HG02798 (cell line): ENCODE data around the gene GSG1L.

ENCODE experiments used
- ATAC-seq: cut with Tn5 transposase; IDR thresholded peaks from one replicate; pipeline ENCODE4 v1.9.1; 2021; ENCODE audit warnings: mild to moderate bottlenecking; ENCODE audit not compliant: unreplicated experiment, poor library complexity

Gene GSG1L

DNA sequence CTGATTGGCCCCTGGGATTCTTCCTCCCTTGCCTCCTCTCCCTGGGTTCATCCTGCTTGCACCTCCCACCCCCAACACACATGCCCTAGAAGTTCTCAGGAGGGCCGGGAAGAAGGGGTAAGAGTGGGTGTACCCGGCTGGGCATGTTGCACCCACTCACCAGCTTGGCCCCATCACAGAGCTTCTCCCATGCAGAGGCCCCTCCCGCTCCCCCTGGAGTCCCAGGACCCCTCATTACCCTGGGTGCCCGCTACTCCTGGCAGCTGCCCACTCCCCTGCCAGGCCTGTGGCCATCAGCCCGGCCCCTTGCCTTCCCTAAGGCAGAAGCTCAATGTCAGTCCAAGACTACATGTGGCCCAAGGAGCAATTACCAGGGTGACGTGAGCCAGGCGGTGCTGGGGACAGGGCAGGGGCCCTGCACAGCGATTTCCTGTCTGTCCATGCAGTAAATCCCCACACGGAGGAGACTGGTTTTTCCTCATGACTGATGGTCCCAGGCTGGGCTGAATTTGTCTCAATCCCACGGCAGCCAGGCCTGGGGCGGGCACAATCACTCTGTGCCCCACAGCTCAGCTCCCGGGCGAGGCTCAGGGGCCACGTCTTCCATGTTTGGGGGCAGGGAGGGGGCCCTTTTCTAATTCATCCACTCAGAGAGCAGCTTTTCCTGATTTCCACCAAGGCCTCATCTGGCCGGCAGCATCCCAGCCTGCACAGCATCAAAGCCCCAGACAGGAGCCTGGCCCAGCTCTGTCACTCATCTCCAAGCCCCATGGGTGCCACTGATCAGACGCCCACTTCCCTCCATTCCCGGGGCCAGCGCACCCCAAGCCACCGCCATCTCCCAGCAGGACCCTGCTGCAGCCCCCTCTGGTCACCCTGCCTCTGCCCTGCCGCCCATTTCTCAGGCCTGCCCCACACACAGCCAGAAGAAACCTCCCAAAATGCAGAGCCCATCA is 278.9 kb downstream of the GSG1L start:
- no peak for ATAC-seq

GRCh38 chr16:27781981-27782880 is 281.3 kb downstream of the GSG1L start:
- no peak for ATAC-seq

DNA sequence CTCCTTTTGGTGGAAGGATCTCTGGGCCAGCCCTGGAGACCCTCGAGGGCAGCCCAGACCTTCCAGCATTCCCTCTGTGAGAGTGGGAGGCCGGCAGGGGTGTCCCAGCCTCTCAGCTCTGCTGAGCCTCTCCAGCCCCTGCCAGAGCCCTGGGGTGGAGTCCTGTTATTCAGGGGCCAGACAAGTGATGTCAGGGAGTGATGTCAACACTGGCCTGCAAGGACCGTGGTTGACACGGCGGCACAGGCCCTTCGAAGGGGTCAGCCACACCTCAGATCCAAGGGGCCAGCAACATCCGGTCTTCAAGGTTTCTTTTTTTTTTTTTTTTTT is 282.4 kb downstream of the GSG1L start:
- no peak for ATAC-seq

GRCh38 chr16:27780468-27781194 is 282.9 kb downstream of the GSG1L start:
- ATAC-seq = no peak

GRCh38 chr16:27779641-27780164 is 283.8 kb downstream of the GSG1L start:
- no peak for ATAC-seq

- no peak for ATAC-seq
Observed at GRCh38 chr16:27778926-27779570, 284.5 kb downstream of the GSG1L start.

DNA sequence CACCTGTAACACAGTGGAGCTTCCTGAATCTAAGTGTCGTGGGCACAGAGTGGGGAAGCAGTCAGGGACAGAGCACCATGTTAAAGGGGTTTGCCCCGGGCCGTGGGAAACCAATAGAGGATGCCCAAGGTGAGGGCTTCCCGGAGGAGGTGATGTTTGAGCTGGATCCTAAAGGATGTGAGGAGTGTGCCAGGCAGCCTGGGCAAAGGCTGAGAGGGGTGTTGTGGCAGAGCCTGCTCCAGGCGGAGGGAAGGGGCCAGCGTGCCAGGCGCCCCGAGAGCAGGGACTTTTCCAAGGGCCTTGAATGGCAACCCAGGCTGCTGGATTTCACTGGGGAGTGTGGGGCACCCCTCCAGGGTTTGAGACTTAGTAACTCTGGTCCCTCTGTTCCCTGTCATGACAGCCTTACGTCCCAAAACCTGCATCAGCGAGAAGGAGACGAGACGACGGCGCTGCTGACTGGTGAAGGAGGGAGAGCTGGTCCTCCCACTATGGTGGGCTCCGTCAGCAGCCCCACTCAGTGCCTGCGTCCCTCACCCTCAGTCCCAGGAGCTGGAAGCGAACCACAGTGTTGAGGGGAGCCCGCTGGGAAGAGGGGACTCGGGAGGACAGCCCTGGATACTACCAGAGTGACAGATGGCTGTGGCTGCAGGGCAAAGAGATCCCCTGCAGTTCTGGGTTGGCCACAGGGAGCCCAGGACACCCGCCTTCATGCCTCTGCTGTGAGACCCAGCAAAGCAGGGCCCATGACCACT is 285.2 kb downstream of the GSG1L start:
- ATAC-seq = no peak

DNA sequence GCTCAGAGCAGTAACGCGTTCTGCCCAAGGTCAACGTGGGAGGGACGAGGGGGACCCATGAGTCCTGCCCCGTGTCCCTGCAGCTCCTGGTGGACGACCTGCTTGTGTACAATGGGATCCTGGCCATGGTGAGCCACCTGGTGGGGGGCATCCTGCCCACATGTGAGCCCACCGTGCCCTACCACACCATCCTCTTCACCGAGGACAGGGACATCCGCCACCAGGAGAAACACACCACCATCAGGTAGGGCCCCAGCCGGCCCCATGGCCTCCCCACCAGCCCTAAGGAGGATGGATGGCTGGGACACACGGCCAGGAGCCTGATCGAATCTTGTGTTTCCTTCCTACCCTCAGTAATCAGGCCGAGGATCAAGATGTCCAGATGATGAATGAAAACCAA is 286.0 kb downstream of the GSG1L start:
- no peak for ATAC-seq

- no peak for ATAC-seq
Observed at GRCh38 chr16:27776556-27777225, 286.8 kb downstream of the GSG1L start.

GRCh38 chr16:27775254-27775653 is 288.3 kb downstream of the GSG1L start:
- ATAC-seq = no peak

DNA sequence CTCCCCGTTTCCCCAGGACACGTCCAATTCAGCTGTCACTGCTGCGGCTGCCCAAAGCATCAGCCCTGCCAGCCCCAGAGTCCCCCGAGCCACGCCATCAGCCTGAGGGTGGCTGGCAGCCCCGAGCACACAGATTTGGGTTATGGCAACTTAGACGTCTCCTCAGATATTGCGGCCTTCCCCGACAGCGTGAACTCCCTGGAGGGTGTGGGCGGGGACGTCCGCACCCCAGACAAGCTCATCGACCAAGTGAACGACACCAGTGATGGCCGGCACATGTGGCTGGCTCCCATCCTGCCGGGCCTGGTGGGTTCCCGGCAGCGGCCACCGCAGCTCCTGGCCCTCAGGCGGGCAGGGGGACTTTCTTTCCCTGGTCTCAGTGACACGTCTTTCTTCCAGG is 288.7 kb downstream of the GSG1L start:
- no peak for ATAC-seq

DNA sequence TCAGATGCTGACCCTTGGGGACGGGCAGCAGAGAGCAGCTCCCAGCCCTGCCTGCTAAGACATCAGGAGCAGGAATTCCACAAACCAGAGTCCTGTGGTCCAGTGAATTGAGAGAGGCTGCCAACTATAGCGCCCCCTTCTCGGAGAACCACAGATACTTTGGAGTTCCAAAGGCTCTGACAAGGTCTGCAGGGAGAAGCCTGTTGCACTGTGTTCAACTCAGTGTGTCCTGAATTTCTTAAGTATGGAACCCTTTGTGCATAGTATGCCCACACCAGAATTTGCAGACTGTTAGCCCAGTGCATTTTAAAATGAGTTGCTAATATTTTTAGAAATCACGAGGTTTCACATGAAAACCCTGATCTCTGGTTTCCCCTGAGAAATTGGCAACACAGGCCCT is 290.2 kb downstream of the GSG1L start:
- no peak for ATAC-seq

- no peak for ATAC-seq
Observed at GRCh38 chr16:27772093-27772825, 291.3 kb downstream of the GSG1L start.

DNA sequence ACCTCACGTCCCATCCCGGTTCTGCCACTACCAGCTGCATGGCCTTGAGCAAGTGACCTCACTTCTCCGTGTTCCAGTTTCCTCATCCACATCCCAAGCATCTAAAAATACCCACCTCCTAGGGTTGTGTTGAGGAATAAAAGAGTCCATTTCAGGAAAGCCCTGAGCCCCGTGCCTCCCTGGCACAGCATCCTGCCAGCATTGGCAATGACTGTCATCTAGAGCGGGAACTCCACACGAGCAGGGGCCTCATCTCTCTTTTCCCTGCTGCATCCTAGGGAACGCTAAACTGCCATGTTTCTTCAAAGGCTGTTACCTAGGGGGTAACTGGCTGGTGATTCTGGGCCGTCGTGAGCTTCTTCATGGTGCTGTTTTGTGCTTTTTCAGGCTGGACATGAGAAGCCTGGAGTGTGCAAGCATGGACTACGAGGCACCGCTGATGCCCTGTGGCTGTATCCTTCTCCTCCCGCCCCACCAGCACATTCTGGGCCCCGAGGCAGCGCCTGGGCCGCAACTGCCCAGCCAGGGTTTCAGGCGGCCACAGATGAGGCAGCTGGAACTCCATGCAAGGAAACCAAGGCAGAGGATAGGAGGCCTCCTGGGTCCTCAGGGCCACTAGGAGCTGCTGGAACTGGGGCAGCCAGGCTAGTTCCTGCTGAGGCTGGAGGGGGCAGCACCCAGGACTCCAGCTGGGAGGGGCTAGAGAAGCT is 292.2 kb downstream of the GSG1L start:
- no peak for ATAC-seq

GRCh38 chr16:27770271-27771196 is 293.0 kb downstream of the GSG1L start:
- ATAC-seq = no peak

- ATAC-seq = no peak
Observed at GRCh38 chr16:27769561-27770255, 293.8 kb downstream of the GSG1L start.
